Erythroblast (primary cell): ENCODE results near the gene SLC12A4.

Experiments used
- GATA1 ChIP-seq: IDR thresholded peaks from 2 replicates; pipeline ENCODE4 v1.6.1; 2011; ENCODE audit warnings: low read depth, mild to moderate bottlenecking, control low read depth, low read length, moderate library complexity
- POLR2A ChIP-seq: IDR thresholded peaks from 2 replicates; pipeline ENCODE4 v1.6.1; 2011; ENCODE audit warnings: mild to moderate bottlenecking, low read length

- TF ChIP-seq POLR2A (no peak), GATA1 (no peak)
Observed at GRCh38 chr16:67986949-67987348, 18.5 kb upstream of the SLC12A4 start.
